ENCODE results near the gene KRT20. TPM values are rescaled to one million over a fixed set of nuclear protein-coding genes. Genes with fewer than 3 reads are reported as not detected.

The KRT20 gene
- total and polyA plus RNA-seq, 9 of the 15 experiments (the other 6 are each of a cell fraction or from before 2014, with no cell fraction given), result 0.44 TPM; not detected in 8

- no peak for TF ChIP-seq POLR2B (IDR thresholded peaks at IDR 0.05; ENCODE audit: low read depth, partially characterized antibody)
- TF ChIP-seq POLR3A (IDR thresholded peaks at IDR 0.05; ENCODE audit: borderline replicate concordance, extremely low read depth, insufficient read depth, insufficient read length), result no peak
- no peak for TF ChIP-seq SRSF9 (IDR thresholded peaks at IDR 0.05; ENCODE audit: borderline replicate concordance, low read depth, low read length)
- no peak for TF ChIP-seq HDAC2 (IDR thresholded peaks at IDR 0.05)
- TF ChIP-seq, protein P1, sequence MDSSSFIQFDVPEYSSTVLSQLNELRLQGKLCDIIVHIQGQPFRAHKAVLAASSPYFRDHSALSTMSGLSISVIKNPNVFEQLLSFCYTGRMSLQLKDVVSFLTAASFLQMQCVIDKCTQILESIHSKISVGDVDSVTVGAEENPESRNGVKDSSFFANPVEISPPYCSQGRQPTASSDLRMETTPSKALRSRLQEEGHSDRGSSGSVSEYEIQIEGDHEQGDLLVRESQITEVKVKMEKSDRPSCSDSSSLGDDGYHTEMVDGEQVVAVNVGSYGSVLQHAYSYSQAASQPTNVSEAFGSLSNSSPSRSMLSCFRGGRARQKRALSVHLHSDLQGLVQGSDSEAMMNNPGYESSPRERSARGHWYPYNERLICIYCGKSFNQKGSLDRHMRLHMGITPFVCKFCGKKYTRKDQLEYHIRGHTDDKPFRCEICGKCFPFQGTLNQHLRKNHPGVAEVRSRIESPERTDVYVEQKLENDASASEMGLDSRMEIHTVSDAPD (CRISPR knock-in tag; IDR thresholded peaks at IDR 0.05), result no peak
- TF ChIP-seq, protein P2, sequence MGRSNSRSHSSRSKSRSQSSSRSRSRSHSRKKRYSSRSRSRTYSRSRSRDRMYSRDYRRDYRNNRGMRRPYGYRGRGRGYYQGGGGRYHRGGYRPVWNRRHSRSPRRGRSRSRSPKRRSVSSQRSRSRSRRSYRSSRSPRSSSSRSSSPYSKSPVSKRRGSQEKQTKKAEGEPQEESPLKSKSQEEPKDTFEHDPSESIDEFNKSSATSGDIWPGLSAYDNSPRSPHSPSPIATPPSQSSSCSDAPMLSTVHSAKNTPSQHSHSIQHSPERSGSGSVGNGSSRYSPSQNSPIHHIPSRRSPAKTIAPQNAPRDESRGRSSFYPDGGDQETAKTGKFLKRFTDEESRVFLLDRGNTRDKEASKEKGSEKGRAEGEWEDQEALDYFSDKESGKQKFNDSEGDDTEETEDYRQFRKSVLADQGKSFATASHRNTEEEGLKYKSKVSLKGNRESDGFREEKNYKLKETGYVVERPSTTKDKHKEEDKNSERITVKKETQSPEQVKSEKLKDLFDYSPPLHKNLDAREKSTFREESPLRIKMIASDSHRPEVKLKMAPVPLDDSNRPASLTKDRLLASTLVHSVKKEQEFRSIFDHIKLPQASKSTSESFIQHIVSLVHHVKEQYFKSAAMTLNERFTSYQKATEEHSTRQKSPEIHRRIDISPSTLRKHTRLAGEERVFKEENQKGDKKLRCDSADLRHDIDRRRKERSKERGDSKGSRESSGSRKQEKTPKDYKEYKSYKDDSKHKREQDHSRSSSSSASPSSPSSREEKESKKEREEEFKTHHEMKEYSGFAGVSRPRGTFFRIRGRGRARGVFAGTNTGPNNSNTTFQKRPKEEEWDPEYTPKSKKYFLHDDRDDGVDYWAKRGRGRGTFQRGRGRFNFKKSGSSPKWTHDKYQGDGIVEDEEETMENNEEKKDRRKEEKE (IDR thresholded peaks at IDR 0.05; ENCODE audit: borderline replicate concordance in 1 of 2, control insufficient read depth in 1 of 2, low read depth in 2 of 2, low read length in 1 of 2), result no peak
- no peak for TF ChIP-seq RFX1 (IDR thresholded peaks at IDR 0.05)
- TF ChIP-seq STAT5B (CRISPR knock-in tag; IDR thresholded peaks at IDR 0.05), result no peak
- TF ChIP-seq ID3 (CRISPR knock-in tag; IDR thresholded peaks at IDR 0.05), result no peak
- TF ChIP-seq ID3 (tag; IDR thresholded peaks at IDR 0.05), result no peak
These were observed 24.7 kb upstream of the KRT20 start (continued) for GRCh38 chr17:40909755-40910154.
